Measurements from ENCODE around the gene FAM50A. TPM values are rescaled to one million over a fixed set of nuclear protein-coding genes. Genes with fewer than 3 reads are reported as not detected.
A peak's percentile ranks its signal among the peaks of the same experiment; 100 is the strongest.

Gene FAM50A
- polyA plus RNA-seq, 1 of the 3 experiments (the other 2 are of a cell fraction), result 86.0 TPM

DNA sequence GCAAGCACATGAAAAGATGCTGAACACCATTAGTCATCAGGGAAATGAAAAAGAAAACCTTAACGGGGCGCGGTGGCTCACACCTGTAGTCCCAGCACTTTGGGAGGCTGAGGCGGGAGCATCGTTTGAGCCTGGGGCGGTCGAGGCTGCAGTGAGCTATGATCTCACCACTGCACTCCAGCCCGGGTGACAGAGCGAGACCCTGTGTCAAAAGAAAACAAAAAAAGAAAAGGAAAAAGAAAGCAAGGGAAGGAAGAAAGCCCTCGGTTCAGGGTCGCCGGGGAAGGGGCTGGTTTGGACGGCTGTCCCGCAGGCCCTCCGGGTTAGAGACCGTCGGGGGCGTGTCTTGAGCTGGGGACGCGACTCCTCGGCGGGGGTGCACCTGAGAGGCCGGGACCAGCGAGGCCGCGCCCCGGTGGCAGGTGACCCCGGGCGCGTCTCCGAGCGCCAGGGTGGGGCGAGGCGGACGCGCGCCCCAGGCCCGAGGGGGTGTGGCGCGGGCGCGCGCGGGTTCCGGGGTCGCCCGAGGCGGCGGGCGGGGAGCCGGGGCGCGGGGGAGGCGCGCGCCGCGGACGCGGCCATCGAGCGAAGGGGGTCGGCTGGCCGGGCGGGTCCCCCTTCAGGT is 13.7 kb downstream of the FAM50A start (continued):
- TF ChIP-seq EZH2phosphoT487 (IDR thresholded peaks at IDR 0.05; ENCODE audit: borderline replicate concordance, low read depth) (no peak), EP300 (IDR thresholded peaks at IDR 0.05; ENCODE audit: borderline replicate concordance in 1 of 2, low read depth in 1 of 2, low read length in 1 of 2) (no peak), FOSL2 (IDR thresholded peaks at IDR 0.05; ENCODE audit: borderline replicate concordance, low read depth) (no peak), SMC3 (IDR thresholded peaks at IDR 0.05; ENCODE audit: low read depth, low read length) (no peak)

DNA sequence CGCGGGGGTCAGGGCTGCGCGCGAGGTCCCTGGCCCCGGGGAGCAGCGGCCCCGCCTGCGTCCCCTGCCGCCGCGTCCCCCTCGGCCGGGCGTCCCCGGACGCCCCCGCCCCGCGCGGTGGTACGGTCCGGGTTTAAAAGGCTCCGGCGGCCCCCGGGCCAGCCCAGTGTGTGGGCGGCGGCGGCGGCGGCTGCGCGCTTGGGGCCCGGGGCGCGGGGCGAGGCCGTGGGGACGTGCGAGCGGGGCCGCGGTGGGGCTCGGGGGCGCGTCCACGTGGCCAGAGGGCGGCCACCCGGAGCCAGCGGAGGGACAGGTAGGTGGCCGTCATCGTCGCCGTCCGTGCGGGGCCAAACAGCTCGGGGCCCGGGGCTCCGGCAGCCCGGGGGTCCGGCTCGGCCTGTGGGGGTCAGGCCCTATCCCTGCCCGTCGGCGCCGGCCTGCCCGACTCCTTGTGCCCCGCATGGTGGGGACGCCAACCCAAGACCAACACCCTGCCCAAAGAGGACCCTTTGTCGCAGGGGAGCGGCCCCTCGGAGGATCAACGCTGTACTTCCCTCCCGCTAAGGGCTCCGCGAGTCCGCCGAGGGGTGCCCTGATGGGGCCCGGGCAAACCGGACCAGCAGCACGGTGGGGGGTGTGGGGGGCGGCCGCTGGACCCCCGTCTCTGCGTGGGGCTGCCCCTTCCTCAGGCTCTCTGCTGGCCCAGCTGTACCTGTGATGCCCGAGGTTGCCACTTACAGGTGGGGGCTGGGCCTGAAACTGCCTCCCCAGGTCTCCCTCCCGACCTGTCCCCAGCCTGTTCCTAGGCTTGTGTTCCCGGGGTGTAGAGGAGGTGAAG is 14.4 kb downstream of the FAM50A start, which contains the start of gene PLXNA3:
PLXNA3 (plus strand) TSS at position 166 of the 838 bp plus-strand sequence. CDS start 1,903 bp downstream, outside the sequence.
- POLR2A ChIA-PET, result interaction anchor here (0.8 to 2.1 kb wide), 4 partner anchors 18 to 74 kb away, joined by 3 to 8 read pairs (median 4); partner anchors contain the start of genes LAGE3 and UBL4A
- Histone ChIP-seq H3K4me2 (peak within 1 kb of the TSS; percentile 82), H3K27me3 (ENCODE audit: insufficient read depth) (no peaks in the 10 kb centered on the region), H3K4me3 (ENCODE audit: low read depth in 2 of 2, low read length in 1 of 2) (peak within 1 kb of the TSS; percentile 66 to 67), H3K36me3 (replicated peaks in 1 of 2; ENCODE audit: control insufficient read depth in 1 of 2, insufficient read depth in 2 of 2, low read length in 1 of 2) (peaks cover 0 to 8% of the 10 kb centered on the region in 2 experiments), H3K4me1 (ENCODE audit: control insufficient read depth in 1 of 2, insufficient read depth in 2 of 2, low read depth in 1 of 2, low read length in 1 of 2) (peaks cover 0 to 12% of the 10 kb centered on the region in 2 experiments; a peak in 1 of 4 replicates), H3K9me3 (no peaks in the 10 kb centered on the region), H3F3A (replicated peaks; ENCODE audit: insufficient read depth) (peaks cover 4% of the 10 kb centered on the region), H3K9me2 (no peaks in the 10 kb centered on the region), H2AFZ (ENCODE audit: low read depth) (0 out of 2 replicates have a peak within 1 kb of the TSS, but pooled peaks have one; percentile 35), H3K27ac (ENCODE audit: low read depth in 2 of 2, low read length in 1 of 2) (peak within 1 kb of the TSS in 1 of 2 experiments; percentile 47; a peak in 1 of 4 replicates), H3K79me2 (ENCODE audit: insufficient read depth) (peaks cover 35% of the 10 kb centered on the region), H4K20me1 (ENCODE audit: insufficient read depth) (peaks cover 36% of the 10 kb centered on the region), H3K9ac (peak within 1 kb of the TSS; percentile 68)
- CTCF ChIA-PET, result interaction anchor here (0.9 to 1.0 kb wide), 2 partner anchors 29 to 69 kb away, joined by 4 to 6 read pairs; partner anchors contain the start of gene UBL4A
- 5% methylated on average over 4 of the region's 88 CpGs for WGBS (ENCODE audit: low lambda C conversion rate)
- TF ChIP-seq JUND (IDR thresholded peaks at IDR 0.05), result no peak
- TF ChIP-seq TAF1 (IDR thresholded peaks at IDR 0.05; ENCODE audit: borderline replicate concordance, low read depth, low read length), result peak; percentile 56; the same call in 1 of the 2 replicates
- TF ChIP-seq POLR2AphosphoS5 (IDR thresholded peaks at IDR 0.05; ENCODE audit: low read depth, low read length), result peak; percentile 61; the same call in 1 of the 2 replicates
- DNase-seq, result peak; percentile 86

GRCh38 chrX:154458954-154459778 is 15.2 kb downstream of the FAM50A start:
- Histone ChIP-seq H3K4me2 (peak overlapping the region; percentile 82), H4K20me1 (ENCODE audit: insufficient read depth) (peaks cover 36% of the 10 kb centered on the region), H3K9me3 (no peaks in the 10 kb centered on the region), H3K9me2 (no peaks in the 10 kb centered on the region), H3K36me3 (replicated peaks in 1 of 2; ENCODE audit: control insufficient read depth in 1 of 2, insufficient read depth in 2 of 2, low read length in 1 of 2) (peaks cover 0 to 10% of the 10 kb centered on the region in 2 experiments), H2AFZ (ENCODE audit: low read depth) (no peak overlapping the region), H3K79me2 (ENCODE audit: insufficient read depth) (peaks cover 35% of the 10 kb centered on the region), H3K27ac (ENCODE audit: low read depth in 2 of 2, low read length in 1 of 2) (peak overlapping the region in 1 of 2 experiments; percentile 17; a peak in 1 of 4 replicates), H3K4me1 (ENCODE audit: control insufficient read depth in 1 of 2, insufficient read depth in 2 of 2, low read depth in 1 of 2, low read length in 1 of 2) (peaks cover 0 to 12% of the 10 kb centered on the region in 2 experiments; a peak in 1 of 4 replicates), H3K4me3 (ENCODE audit: low read depth in 2 of 2, low read length in 1 of 2) (peak overlapping the region; percentile 66 to 67), H3K27me3 (ENCODE audit: insufficient read depth) (no peaks in the 10 kb centered on the region), H3K9ac (peak overlapping the region; percentile 68), H3F3A (replicated peaks; ENCODE audit: insufficient read depth) (peaks cover 4% of the 10 kb centered on the region)
- DNase-seq, result peak; percentile 70
- POLR2A ChIA-PET, result interaction anchor here (0.8 to 2.1 kb wide), 8 partner anchors 14 to 75 kb away, joined by 3 to 8 read pairs (median 3); partner anchors contain the start of genes LAGE3 and UBL4A
- CTCF ChIA-PET, result interaction anchor here (0.9 to 1.5 kb wide), 4 partner anchors 22 to 75 kb away, joined by 3 to 4 read pairs (median 3); partner anchors contain the start of gene UBL4A
- 15% methylated on average over 10 of the region's 15 CpGs for WGBS (ENCODE audit: low lambda C conversion rate)
- TF ChIP-seq, protein P1, sequence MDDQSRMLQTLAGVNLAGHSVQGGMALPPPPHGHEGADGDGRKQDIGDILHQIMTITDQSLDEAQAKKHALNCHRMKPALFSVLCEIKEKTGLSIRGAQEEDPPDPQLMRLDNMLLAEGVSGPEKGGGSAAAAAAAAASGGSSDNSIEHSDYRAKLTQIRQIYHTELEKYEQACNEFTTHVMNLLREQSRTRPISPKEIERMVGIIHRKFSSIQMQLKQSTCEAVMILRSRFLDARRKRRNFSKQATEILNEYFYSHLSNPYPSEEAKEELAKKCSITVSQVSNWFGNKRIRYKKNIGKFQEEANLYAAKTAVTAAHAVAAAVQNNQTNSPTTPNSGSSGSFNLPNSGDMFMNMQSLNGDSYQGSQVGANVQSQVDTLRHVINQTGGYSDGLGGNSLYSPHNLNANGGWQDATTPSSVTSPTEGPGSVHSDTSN (IDR thresholded peaks at IDR 0.05), result no peak
- TF ChIP-seq, protein P2, sequence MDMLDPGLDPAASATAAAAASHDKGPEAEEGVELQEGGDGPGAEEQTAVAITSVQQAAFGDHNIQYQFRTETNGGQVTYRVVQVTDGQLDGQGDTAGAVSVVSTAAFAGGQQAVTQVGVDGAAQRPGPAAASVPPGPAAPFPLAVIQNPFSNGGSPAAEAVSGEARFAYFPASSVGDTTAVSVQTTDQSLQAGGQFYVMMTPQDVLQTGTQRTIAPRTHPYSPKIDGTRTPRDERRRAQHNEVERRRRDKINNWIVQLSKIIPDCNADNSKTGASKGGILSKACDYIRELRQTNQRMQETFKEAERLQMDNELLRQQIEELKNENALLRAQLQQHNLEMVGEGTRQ (IDR thresholded peaks at IDR 0.05; ENCODE audit: borderline replicate concordance, low read depth, low read length), result no peak
- TF ChIP-seq REST (IDR thresholded peaks at IDR 0.05; ENCODE audit: low read depth, low read length) (no peak), EZH2phosphoT487 (IDR thresholded peaks at IDR 0.05; ENCODE audit: borderline replicate concordance, low read depth) (no peak), SMC3 (IDR thresholded peaks at IDR 0.05; ENCODE audit: low read depth, low read length) (no peak), RFX5 (IDR thresholded peaks at IDR 0.05; ENCODE audit: low read length) (no peak), TCF12 (IDR thresholded peaks at IDR 0.05) (no peak), JUND (IDR thresholded peaks at IDR 0.05) (no peak), NFIC (IDR thresholded peaks at IDR 0.05; ENCODE audit: borderline replicate concordance) (no peak), MXI1 (IDR thresholded peaks at IDR 0.05; ENCODE audit: low read depth, low read length) (no peak)
